ENCODE results near the gene SETD1B.

The SETD1B gene

DNA sequence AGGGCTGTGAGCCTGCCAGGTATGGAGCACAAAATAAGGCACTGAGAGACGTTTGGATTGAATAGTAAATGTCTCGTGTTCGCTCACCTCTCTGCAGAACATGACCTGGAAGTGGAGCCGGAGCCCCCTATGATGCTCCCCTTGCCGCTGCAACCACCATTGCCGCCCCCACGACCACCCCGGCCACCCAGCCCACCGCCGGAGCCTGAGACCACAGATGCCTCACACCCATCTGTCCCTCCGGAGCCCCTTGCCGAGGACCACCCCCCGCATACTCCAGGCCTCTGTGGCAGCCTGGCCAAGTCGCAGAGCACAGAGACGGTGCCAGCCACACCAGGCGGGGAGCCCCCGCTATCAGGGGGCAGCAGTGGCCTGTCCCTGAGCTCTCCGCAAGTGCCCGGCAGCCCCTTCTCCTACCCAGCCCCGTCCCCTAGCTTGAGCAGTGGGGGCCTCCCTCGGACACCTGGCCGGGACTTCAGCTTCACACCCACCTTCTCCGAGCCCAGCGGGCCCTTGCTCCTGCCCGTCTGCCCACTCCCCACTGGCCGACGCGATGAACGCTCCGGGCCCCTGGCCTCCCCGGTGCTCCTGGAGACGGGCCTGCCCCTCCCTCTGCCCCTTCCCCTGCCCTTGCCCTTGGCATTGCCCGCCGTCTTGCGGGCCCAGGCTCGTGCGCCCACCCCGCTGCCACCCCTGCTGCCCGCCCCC lies 18.7 kb downstream of the SETD1B start:
- H4K20me1 ChIP-seq: peaks cover 67% of the 10 kb centered on the region
- H3K4me3 ChIP-seq: no peak overlapping the region
- H3K9me3 ChIP-seq: no peaks in the 10 kb centered on the region
- H3K4me1 ChIP-seq: peaks cover 25% of the 10 kb centered on the region
- no peak overlapping the region for H3K27ac ChIP-seq
- peaks cover 98% of the 10 kb centered on the region for H3K36me3 ChIP-seq
- H3K9ac ChIP-seq: no peak overlapping the region
- no peak overlapping the region for H3K4me2 ChIP-seq
- TF ChIP-seq Cebpa-rat (IDR thresholded peaks at IDR 0.05): no peak
- H3K27me3 ChIP-seq: no peaks in the 10 kb centered on the region

- peaks cover 68% of the 10 kb centered on the region for H4K20me1 ChIP-seq
- H3K36me3 ChIP-seq: peaks cover 98% of the 10 kb centered on the region
- H3K9ac ChIP-seq: no peak overlapping the region
- H3K9me3 ChIP-seq: no peaks in the 10 kb centered on the region
- TF ChIP-seq Cebpa-rat (IDR thresholded peaks at IDR 0.05): no peak
- no peak overlapping the region for H3K4me3 ChIP-seq
- no peak overlapping the region for H3K27ac ChIP-seq
- H3K4me2 ChIP-seq: no peak overlapping the region
- peaks cover 19% of the 10 kb centered on the region for H3K4me1 ChIP-seq
- no peaks in the 10 kb centered on the region for H3K27me3 ChIP-seq
Observed at GRCh38 chr12:121823101-121823726, 19.4 kb downstream of the SETD1B start.

- H3K9ac ChIP-seq: no peak overlapping the region
- no peak overlapping the region for H3K27ac ChIP-seq
- no peaks in the 10 kb centered on the region for H3K9me3 ChIP-seq
- H4K20me1 ChIP-seq: peaks cover 73% of the 10 kb centered on the region
- H3K4me2 ChIP-seq: no peak overlapping the region
- no peak for TF ChIP-seq Cebpa-rat (IDR thresholded peaks at IDR 0.05)
- peaks cover 98% of the 10 kb centered on the region for H3K36me3 ChIP-seq
- H3K4me1 ChIP-seq: peaks cover 14% of the 10 kb centered on the region
- no peak overlapping the region for H3K4me3 ChIP-seq
- no peaks in the 10 kb centered on the region for H3K27me3 ChIP-seq
Observed at GRCh38 chr12:121823727-121824115, 19.9 kb downstream of the SETD1B start.

- TF ChIP-seq Cebpa-rat (IDR thresholded peaks at IDR 0.05): no peak
- H3K36me3 ChIP-seq: peaks cover 98% of the 10 kb centered on the region
- peaks cover 75% of the 10 kb centered on the region for H4K20me1 ChIP-seq
Observed at GRCh38 chr12:121825041-121825523, 21.3 kb downstream of the SETD1B start.

DNA sequence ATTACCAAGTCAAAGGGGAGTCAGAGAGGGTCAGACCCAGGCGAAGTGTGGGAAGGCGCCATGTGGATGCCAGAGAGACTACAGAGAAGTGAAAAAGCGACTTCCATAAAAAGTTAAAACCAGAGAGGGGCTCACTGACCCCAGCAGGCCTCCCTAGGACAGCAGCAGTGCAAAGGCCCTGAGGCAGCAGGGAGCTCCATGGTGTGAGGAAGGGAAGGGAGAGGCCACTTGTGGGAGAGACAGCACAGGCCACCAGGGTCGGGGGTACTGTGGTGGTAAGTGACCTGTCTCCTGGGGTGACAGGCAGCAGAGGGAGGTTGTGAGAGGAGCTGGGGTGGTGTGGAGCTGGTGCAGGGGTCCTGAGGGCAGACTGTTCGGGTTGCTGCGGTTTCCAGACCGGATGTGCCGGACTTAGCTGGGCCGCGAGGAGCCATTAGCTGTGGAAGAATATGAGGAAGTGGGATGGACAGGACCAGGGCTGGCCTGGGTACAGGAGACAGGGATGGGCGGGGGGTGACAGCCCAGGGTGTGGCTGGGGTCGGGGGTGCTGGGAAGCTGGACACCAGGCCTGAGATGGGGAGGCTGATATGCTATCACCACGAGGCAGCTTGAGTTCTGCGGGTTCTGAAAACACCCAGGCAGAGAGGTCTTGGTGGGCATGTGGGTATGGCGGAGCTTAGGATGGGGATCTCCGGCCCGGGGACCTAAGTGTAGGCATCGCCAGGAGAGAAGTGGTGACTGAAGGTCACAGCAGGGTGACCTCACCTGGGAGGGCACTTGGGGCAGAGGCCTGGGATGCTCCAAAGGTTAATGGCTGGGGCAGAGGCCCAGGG lies 22.7 kb downstream of the SETD1B start:
- Histone ChIP-seq H3K27me3 (no peaks in the 10 kb centered on the region), H3K36me3 (peaks cover 98% of the 10 kb centered on the region), H3K9me3 (no peaks in the 10 kb centered on the region), H3K4me1 (no peaks in the 10 kb centered on the region), H3K4me2 (no peak overlapping the region), H4K20me1 (peaks cover 68% of the 10 kb centered on the region), H3K4me3 (no peak overlapping the region), H3K27ac (no peak overlapping the region), H3K9ac (no peak overlapping the region)
- TF ChIP-seq Cebpa-rat (IDR thresholded peaks at IDR 0.05): no peak

More at GRCh38 chr12:121825041-121825523, 21.3 kb downstream of the SETD1B start:
- Histone ChIP-seq H3K27me3 (no peaks in the 10 kb centered on the region), H3K9me3 (no peaks in the 10 kb centered on the region), H3K9ac (no peak overlapping the region), H3K4me3 (no peak overlapping the region), H3K4me1 (no peaks in the 10 kb centered on the region), H3K4me2 (no peak overlapping the region), H3K27ac (no peak overlapping the region)

DNA sequence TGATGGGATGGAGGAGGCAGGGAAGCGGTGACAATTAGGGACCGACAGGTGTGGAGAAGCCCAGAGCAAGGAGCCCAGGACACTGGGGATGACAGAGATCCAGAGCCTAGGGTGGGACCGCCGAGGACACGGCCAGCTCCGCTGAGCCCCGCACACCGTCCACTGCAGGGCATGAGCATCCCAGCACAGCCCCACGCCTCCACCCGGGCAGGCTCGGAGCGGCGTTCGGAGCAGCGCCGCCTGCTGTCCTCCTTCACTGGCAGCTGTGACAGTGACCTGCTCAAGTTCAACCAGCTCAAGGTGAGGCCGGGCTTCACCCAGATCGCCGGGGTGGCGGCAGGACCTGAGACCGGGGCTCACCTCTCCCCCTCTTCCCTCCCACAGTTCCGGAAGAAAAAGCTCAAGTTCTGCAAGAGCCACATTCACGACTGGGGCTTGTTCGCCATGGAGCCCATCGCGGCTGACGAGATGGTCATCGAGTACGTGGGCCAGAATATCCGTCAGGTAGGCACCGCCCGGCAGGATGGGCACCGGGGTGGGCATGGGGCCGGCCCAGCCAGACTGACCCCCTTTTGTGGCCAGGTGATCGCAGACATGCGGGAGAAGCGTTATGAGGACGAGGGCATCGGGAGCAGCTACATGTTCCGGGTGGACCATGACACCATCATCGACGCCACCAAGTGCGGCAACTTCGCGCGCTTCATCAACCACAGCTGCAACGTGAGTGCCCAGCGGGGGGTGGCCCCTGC lies 23.7 kb downstream of the SETD1B start:
- Histone ChIP-seq H3K4me3 (no peak overlapping the region), H4K20me1 (peaks cover 60% of the 10 kb centered on the region), H3K4me1 (no peaks in the 10 kb centered on the region), H3K9ac (no peak overlapping the region), H3K9me3 (no peaks in the 10 kb centered on the region), H3K27ac (no peak overlapping the region), H3K27me3 (no peaks in the 10 kb centered on the region), H3K4me2 (no peak overlapping the region), H3K36me3 (peaks cover 98% of the 10 kb centered on the region)
- TF ChIP-seq Cebpa-rat (IDR thresholded peaks at IDR 0.05): no peak

DNA sequence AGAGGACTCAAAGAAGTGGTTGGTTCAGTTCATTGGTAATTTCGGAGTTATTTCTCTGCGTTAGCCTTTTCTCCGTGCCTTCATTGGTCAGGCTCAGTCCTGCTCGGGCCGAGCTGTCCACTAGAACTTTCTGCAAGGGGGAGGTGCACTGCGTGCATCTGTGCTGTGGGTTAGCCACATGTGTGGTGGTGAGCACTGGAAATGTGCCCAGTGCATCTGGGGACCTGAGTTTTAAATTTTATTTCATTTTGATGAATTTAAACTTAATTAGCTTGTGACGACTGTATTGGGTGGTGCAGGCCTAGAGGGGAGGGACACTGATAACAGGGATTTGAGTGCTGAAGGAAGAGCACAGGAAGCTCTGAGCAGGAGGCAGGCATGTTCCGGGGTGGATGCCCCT lies 24.5 kb downstream of the SETD1B start:
- Histone ChIP-seq H3K4me1 (no peaks in the 10 kb centered on the region), H3K36me3 (peaks cover 98% of the 10 kb centered on the region)

DNA sequence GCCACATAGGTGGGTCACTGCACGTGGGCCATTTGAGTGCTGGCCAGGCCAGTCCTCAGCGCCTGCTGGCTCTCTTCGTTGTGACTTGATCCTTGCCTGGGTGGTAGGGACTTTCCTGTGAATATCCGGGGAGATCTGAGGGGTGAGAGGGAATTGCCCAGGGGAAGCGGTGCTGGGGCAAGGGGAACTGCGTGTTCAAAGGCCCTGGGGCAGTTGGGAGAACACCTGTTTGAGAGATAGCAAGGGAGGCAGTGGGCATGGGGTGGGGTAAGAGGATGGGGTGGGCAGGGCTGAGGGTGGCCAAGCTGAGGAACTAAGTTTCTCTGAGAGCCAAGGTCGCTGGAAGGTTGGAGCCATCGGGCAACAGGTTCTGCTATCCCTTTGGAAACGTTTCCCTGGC lies 25.0 kb downstream of the SETD1B start:
- Histone ChIP-seq H3K36me3 (peaks cover 93% of the 10 kb centered on the region), H3K27me3 (no peaks in the 10 kb centered on the region)

More for the DNA sequence above, 24.5 kb downstream of the SETD1B start:
- H3K27ac ChIP-seq: no peak overlapping the region
- no peak overlapping the region for H3K4me2 ChIP-seq
- H3K27me3 ChIP-seq: no peaks in the 10 kb centered on the region
- no peaks in the 10 kb centered on the region for H3K9me3 ChIP-seq
- peaks cover 66% of the 10 kb centered on the region for H4K20me1 ChIP-seq
- no peak for TF ChIP-seq Cebpa-rat (IDR thresholded peaks at IDR 0.05)
- H3K9ac ChIP-seq: no peak overlapping the region
- no peak overlapping the region for H3K4me3 ChIP-seq

GRCh38 chr12:121829250-121829918 lies 25.6 kb downstream of the SETD1B start:
- no peak overlapping the region for H3K4me3 ChIP-seq
- H3K9ac ChIP-seq: no peak overlapping the region
- TF ChIP-seq Cebpa-rat (IDR thresholded peaks at IDR 0.05): no peak
- H4K20me1 ChIP-seq: peaks cover 56% of the 10 kb centered on the region
- H3K4me2 ChIP-seq: no peak overlapping the region
- H3K27me3 ChIP-seq: no peaks in the 10 kb centered on the region
- no peaks in the 10 kb centered on the region for H3K9me3 ChIP-seq
- H3K36me3 ChIP-seq: peaks cover 88% of the 10 kb centered on the region
- H3K4me1 ChIP-seq: no peaks in the 10 kb centered on the region
- no peak overlapping the region for H3K27ac ChIP-seq

More for the DNA sequence above, 25.0 kb downstream of the SETD1B start:
- H3K9me3 ChIP-seq: no peaks in the 10 kb centered on the region
- no peak overlapping the region for H3K27ac ChIP-seq
- no peaks in the 10 kb centered on the region for H3K4me1 ChIP-seq
- peaks cover 62% of the 10 kb centered on the region for H4K20me1 ChIP-seq
- H3K4me2 ChIP-seq: no peak overlapping the region
- no peak for TF ChIP-seq Cebpa-rat (IDR thresholded peaks at IDR 0.05)
- H3K4me3 ChIP-seq: no peak overlapping the region
- H3K9ac ChIP-seq: no peak overlapping the region
